Iris pigment epithelial cell (primary cell): ENCODE results near the gene PLD2.

Experiments
- DNase-seq: peaks from one replicate; pipeline ENCODE4 v3.0.0-alpha.2; 2011; ENCODE audit warnings: low read depth

PLD2 gene

GRCh38 chr17:4806777-4807604 lies at the start of gene PLD2:
TSS of gene PLD2 (plus strand) at chr17:4807152. CDS start at chr17:4807773, 621 bp downstream.
- DNase-seq = peak; percentile 75

GRCh38 chr17:4759776-4760236 lies 47.1 kb upstream of the PLD2 start:
- no peak for DNase-seq

- DNase-seq = no peak
Observed at GRCh38 chr17:4764595-4764994, 42.4 kb upstream of the PLD2 start.

GRCh38 chr17:4766201-4766600 lies 40.8 kb upstream of the PLD2 start:
- no peak for DNase-seq

- DNase-seq = no peak
Observed at GRCh38 chr17:4766723-4767122, 40.2 kb upstream of the PLD2 start.

- DNase-seq = no peak
Observed at GRCh38 chr17:4768298-4768697, 38.7 kb upstream of the PLD2 start.

- peak; percentile 16 for DNase-seq
Observed at GRCh38 chr17:4769628-4770027, 37.3 kb upstream of the PLD2 start.

- no peak for DNase-seq
Observed at GRCh38 chr17:4771519-4772234, 35.3 kb upstream of the PLD2 start, which contains the start of gene TM4SF5. TSS of gene TM4SF5 (plus strand) at chr17:4771886. CDS start at chr17:4771923, 37 bp downstream.

GRCh38 chr17:4772235-4772613 lies 34.7 kb upstream of the PLD2 start:
- DNase-seq = no peak

- peak; percentile 15 for DNase-seq
Observed at GRCh38 chr17:4777969-4778760, 28.8 kb upstream of the PLD2 start.

GRCh38 chr17:4780325-4780955 lies 26.5 kb upstream of the PLD2 start:
- no peak for DNase-seq

- DNase-seq = no peak
Observed at GRCh38 chr17:4782652-4783051, 24.3 kb upstream of the PLD2 start.

- DNase-seq = peak; percentile 6
Observed at GRCh38 chr17:4785311-4786105, 21.4 kb upstream of the PLD2 start.

GRCh38 chr17:4786106-4786511 lies 20.8 kb upstream of the PLD2 start, which contains the start of gene VMO1:
TSS of gene VMO1 (minus strand) at chr17:4786364. CDS start at chr17:4786352, 12 bp downstream.
- peak; percentile 67 for DNase-seq

GRCh38 chr17:4786516-4786915 lies 20.4 kb upstream of the PLD2 start:
- no peak for DNase-seq

GRCh38 chr17:4788159-4788806 lies 18.7 kb upstream of the PLD2 start:
- no peak for DNase-seq

GRCh38 chr17:4788807-4789700 lies 17.9 kb upstream of the PLD2 start, which contains the start of gene GLTPD2:
TSS of gene GLTPD2 (plus strand) at chr17:4788964. CDS start at chr17:4789012, 48 bp downstream.
- DNase-seq = peak; percentile 8

- no peak for DNase-seq
Observed at GRCh38 chr17:4789701-4789950, 17.3 kb upstream of the PLD2 start.

- DNase-seq = peak; percentile 95
Observed at GRCh38 chr17:4789951-4790704, 16.8 kb upstream of the PLD2 start.
